Spleen (tissue), 11 donors: ENCODE measurements around the gene PDCL3. TPM values are rescaled to one million over a fixed set of nuclear protein-coding genes. Genes with fewer than 3 reads are reported as not detected.

Experiments used
- DNase-seq: peaks from one replicate; pipeline ENCODE4 v3.0.0-alpha.2; 2020
- H3K27ac ChIP-seq, 8 donors: fragments of 200-600 bp; sonication (generic) in 7 of 8; 1 replicate in 4 of 8; 2 replicates in 4 of 8; pipeline versions ENCODE4 v1.5.0 to v1.8.0; 2016 to 2021; ENCODE audit warnings: inconsistent platforms in 4 of 8, mild to moderate bottlenecking in 4 of 8, moderate library complexity in 1 of 8
- H3K27me3 ChIP-seq, 7 donors: fragments of 200-600 bp; sonication (generic) in 6 of 7; replicated peaks in 1 of 7; 1 replicate in 4 of 7; 2 replicates in 3 of 7; pipeline versions ENCODE4 v1.5.0 to v1.8.0; 2016 to 2021; ENCODE audit warnings: inconsistent platforms in 3 of 7, mild to moderate bottlenecking in 1 of 7
- H3K36me3 ChIP-seq, 6 donors: fragments of 200-600 bp; sonication (generic) in 5 of 6; 1 replicate in 4 of 6; 2 replicates in 2 of 6; pipeline versions ENCODE4 v1.5.0 to v1.8.0; 2016 to 2021; ENCODE audit warnings: inconsistent platforms in 2 of 6
- H3K4me1 ChIP-seq, 6 donors: fragments of 200-600 bp; sonication (generic) in 5 of 6; 1 replicate in 3 of 6; 2 replicates in 3 of 6; pipeline versions ENCODE4 v1.5.0 to v1.8.0; 2016 to 2021; ENCODE audit warnings: inconsistent platforms in 3 of 6
- H3K4me3 ChIP-seq, 8 donors: fragments of 200-600 bp; sonication (generic) in 7 of 8; 1 replicate in 4 of 8; 2 replicates in 4 of 8; pipeline versions ENCODE4 v1.5.0 to v1.8.0; 2016 to 2021; ENCODE audit warnings: inconsistent platforms in 4 of 8, mild to moderate bottlenecking in 4 of 8, moderate library complexity in 2 of 8
- H3K9me3 ChIP-seq, 8 donors: fragments of 200-600 bp; sonication (generic) in 7 of 8; 1 replicate in 4 of 8; 2 replicates in 4 of 8; pipeline versions ENCODE4 v1.5.0 to v1.8.0; 2016 to 2021; ENCODE audit warnings: inconsistent platforms in 4 of 8
- POLR2A ChIP-seq, 3 donors: fragments of 450-650 bp; IDR thresholded peaks; one replicate each; pipeline ENCODE4 v1.5.1; 2017; ENCODE audit warnings: antibody characterized with exemption in 3 of 3, mild to moderate bottlenecking in 1 of 3
- POLR2AphosphoS5 ChIP-seq, 3 donors: sonication (generic); formaldehyde crosslinking; IDR thresholded peaks; one replicate each; pipeline ENCODE4 v1.5.1; 2017; ENCODE audit warnings: antibody characterized with exemption in 3 of 3
- WGBS, 5 donors: extraction: QIAGEN DNeasy Blood & Tissue Kit in 3 of 5; methylation state at CpG; one replicate each; pipeline versions ENCODE4 v1.1.5 to v1.1.7; 2013 to 2018; 5-methylcytosine and 5-hydroxymethylcytosine counted together
- intact Hi-C: fragments of 100-400 bp; cut with DNase I; formaldehyde crosslinking; loops from one replicate; pipeline ENCODE4 v1.15.0; 2023; ENCODE audit warnings: low total_unique reads
- polyA plus RNA-seq, 3 donors: library from polyadenylated mRNA; stranded (reverse); fragments of 200-250 nt; gene quantifications; one replicate each; pipeline ENCODE4 v1.2.1, GENCODE V29; 2013
- total RNA-seq, 7 donors: library from RNA; depleted of rRNA in 3 of 7; stranded (reverse); fragments of >200 nt in 3 of 7; fragmentation: NEBNext Ultra II Directional in 4 of 7; extraction: Animal tissue kit (Norgen Biotek cat#: 25700) in 4 of 7; gene quantifications; one replicate each; pipeline versions ENCODE4 v1.1.0 to v1.2.1, GENCODE V29; 2016 to 2021
- TF ChIP-seq, protein P1 (sequence below), 11 experiments: fragments of 200-600 bp in 7 of 11; fragments of 450-650 bp in 4 of 11; sonication (generic) in 4 of 11; IDR thresholded peaks in 8 of 11; conservative IDR thresholded peaks in 3 of 11; 1 replicate in 7 of 11; 2 replicates in 4 of 11; pipeline versions ENCODE4 v1.4.0 to v1.8.0; 2016 to 2021; ENCODE audit warnings: antibody characterized with exemption in 11 of 11, inconsistent platforms in 4 of 11, mild to moderate bottlenecking in 1 of 11
- donor health status: healthy with polysubstance abuse.
- donor health status: DM: no; HTN: no; CAD: no; lungs with moderate emphysema.
- donor health status: DM: no; HTN: no; CAD: no.
- donor health status: Bipolar disorder and iron deficiency.
- donor health status: healthy.
- donor health status: DM: no; HTN: no; CAD: no.
- donor health status: DM: yes; HTN: yes; CAD: no.

Gene PDCL3
- total and polyA plus RNA-seq, 10 donors = 9.4 to 25.1 (median 13.5) TPM

DNA sequence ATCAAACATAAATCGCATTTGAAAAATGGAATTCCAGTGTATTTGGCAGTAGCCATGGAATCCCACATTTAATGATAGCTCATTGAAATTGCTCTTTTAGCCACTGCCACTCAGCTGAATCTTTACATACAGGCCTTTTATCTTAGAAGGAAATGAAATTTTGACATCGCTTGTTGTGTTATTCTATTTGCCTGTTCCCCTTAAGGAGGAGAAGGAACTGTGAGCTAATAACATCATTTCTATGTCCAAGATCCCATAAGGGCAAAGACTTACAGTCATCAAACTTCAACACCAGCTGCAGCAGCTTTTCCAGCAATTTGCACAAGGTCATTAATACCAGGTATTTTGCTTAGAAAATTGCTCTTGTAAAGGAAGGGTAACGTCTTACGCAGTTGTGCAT lies 6.0 kb upstream of the PDCL3 start:
- Histone ChIP-seq H3K27ac (no peak overlapping the region), H3K4me1 (peaks cover 0 to 16% (median 4%) of the 10 kb centered on the region in 6 donors), H3K9me3 (no peaks in the 10 kb centered on the region), H3K4me3 (no peak overlapping the region), H3K36me3 (no peaks in the 10 kb centered on the region), H3K27me3 (no peaks in the 10 kb centered on the region)
- TF ChIP-seq, protein P1, sequence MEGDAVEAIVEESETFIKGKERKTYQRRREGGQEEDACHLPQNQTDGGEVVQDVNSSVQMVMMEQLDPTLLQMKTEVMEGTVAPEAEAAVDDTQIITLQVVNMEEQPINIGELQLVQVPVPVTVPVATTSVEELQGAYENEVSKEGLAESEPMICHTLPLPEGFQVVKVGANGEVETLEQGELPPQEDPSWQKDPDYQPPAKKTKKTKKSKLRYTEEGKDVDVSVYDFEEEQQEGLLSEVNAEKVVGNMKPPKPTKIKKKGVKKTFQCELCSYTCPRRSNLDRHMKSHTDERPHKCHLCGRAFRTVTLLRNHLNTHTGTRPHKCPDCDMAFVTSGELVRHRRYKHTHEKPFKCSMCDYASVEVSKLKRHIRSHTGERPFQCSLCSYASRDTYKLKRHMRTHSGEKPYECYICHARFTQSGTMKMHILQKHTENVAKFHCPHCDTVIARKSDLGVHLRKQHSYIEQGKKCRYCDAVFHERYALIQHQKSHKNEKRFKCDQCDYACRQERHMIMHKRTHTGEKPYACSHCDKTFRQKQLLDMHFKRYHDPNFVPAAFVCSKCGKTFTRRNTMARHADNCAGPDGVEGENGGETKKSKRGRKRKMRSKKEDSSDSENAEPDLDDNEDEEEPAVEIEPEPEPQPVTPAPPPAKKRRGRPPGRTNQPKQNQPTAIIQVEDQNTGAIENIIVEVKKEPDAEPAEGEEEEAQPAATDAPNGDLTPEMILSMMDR (IDR thresholded peaks at IDR 0.05 in 8 of 11, conservative IDR thresholded peaks at IDR 0.05 in 3 of 11) = no peak
- no peak for TF ChIP-seq POLR2AphosphoS5 (IDR thresholded peaks at IDR 0.05)
- WGBS, 5 donors = 81 to 90% (median 87%) methylated on average over 4 of the region's 4 CpGs
- intact Hi-C loops = no loop called here
- no peak for DNase-seq

DNA sequence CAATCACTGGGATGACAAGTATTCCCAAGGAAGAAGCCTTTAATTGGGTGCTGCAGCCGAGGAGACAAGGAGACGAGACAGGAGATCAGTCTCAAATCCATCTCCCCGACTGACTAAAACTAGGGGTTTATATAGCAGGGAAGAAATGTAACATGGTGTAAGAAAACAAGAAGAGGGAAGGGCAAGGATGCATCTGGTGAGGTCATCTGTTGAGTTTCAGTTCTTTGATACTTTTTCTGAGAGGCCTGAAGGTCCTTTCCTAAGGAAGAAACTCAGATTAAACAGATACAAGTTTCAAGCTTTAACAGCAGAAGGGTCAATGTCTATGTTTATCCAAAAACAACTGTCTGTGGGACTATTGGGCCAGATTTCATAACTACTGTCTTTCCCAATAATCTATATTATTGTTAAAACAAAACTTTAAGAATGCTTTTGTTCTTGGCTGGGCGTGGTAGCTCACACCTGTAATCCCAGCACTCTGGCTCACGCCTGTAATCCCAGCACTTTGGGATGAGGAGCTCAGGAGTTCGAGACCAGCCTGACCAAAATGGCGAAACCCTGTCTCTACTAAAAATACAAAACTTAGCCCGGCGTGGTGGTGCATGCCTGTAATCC lies 2.5 kb upstream of the PDCL3 start:
- no peak for TF ChIP-seq POLR2AphosphoS5 (IDR thresholded peaks at IDR 0.05)
- TF ChIP-seq, protein P1 (IDR thresholded peaks at IDR 0.05 in 8 of 11, conservative IDR thresholded peaks at IDR 0.05 in 3 of 11) = no peak
- no peak for TF ChIP-seq POLR2A (IDR thresholded peaks at IDR 0.05)
- no peak overlapping the region for H3K4me3 ChIP-seq
- no peaks in the 10 kb centered on the region for H3K9me3 ChIP-seq
- DNase-seq = no peak
- no peaks in the 10 kb centered on the region for H3K36me3 ChIP-seq
- peaks cover 2 to 30% (median 23%) of the 10 kb centered on the region in 6 donors for H3K4me1 ChIP-seq
- no peaks in the 10 kb centered on the region for H3K27me3 ChIP-seq
- WGBS, 5 donors = 88 to 99% (median 95%) methylated on average over 9 of the region's 9 CpGs
- no peak overlapping the region for H3K27ac ChIP-seq
- intact Hi-C loops = no loop called here

DNA sequence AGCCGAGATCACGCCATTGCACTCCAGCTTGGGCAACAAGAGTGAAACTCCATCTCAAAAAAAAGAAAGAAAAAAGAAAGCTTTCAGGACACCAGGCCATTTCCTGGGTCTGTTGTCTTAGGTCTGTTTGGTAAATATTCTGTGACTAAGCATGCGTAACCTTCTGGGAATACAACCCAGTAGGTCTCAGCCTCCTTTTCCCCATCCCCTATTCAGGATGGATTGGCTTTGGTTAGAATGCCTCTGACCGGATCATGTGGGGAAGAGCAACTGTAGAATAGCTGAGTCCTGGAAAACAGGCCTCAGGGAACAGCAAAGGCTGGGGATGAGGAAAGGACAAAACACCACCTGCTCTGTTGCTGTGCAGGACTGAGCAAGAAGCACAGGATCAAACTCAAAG lies 1.6 kb upstream of the PDCL3 start:
- H3K36me3 ChIP-seq = peaks cover 0 to 7% (median under 1%) of the 10 kb centered on the region in 6 donors
- H3K9me3 ChIP-seq = no peaks in the 10 kb centered on the region
- intact Hi-C loops = no loop called here
- peaks cover 2 to 28% (median 23%) of the 10 kb centered on the region in 6 donors for H3K4me1 ChIP-seq
- DNase-seq = no peak
- WGBS, 5 donors = 95 to 100% (median 98%) methylated on average over 4 of the region's 4 CpGs
- TF ChIP-seq POLR2AphosphoS5 (IDR thresholded peaks at IDR 0.05) (no peak), POLR2A (IDR thresholded peaks at IDR 0.05) (no peak)
- TF ChIP-seq, protein P1 (IDR thresholded peaks at IDR 0.05 in 8 of 11, conservative IDR thresholded peaks at IDR 0.05 in 3 of 11) = no peak
- no peak overlapping the region for H3K4me3 ChIP-seq
- H3K27me3 ChIP-seq = no peaks in the 10 kb centered on the region
- H3K27ac ChIP-seq = peak overlapping the region in 6 of 8 donors; percentile 90 to 94 (median 93)

DNA sequence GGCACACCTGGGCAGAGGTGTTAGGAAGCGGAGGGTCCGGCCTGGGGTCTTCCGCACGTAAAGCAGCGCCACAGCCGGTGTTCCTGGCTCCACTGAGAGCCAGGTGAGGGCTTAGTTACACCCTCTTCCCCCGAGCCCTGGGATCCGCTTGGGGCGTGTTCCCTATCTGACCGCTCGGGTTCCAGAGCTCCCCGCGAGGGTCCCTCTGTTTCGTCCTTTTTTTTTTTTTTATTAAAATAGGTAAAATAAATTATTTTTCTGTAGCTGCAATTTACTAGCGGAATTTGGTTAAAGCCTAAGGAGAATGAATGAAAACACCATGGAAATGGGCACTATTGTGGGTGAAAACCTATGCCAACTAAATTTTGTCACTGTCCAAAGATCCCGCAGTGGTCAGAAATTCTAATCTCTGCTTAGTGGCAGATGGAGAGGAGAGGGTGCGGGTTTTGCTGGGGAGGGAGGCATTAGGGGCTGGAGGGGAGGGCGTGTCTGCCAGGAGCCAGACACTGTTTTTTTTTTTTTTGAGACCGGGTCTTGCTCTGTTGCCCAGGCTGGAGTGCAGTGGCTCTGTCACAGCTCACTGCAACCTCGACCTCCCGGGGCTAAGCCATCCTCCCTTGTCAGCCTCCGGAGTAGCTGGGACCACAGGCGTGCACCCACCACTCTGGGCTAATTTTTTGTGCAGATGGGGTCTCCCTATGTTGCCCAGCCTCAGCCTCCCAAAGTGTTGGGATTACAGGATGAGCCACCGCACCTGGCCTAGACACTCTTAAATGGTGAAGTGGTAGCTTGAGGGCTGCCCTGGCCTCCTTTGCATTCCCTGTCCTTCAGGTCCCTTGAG lies 834 bp downstream of the PDCL3 start:
- 23 to 30% (median 27%) methylated on average over 24 of the region's 24 CpGs for WGBS, 5 donors

More for the DNA sequence above, 834 bp downstream of the PDCL3 start:
- H3K27ac ChIP-seq = peak overlapping the region; percentile 90 to 94 (median 93)
- peak overlapping the region; percentile 73 to 98 (median 87) for H3K4me3 ChIP-seq
- no peaks in the 10 kb centered on the region for H3K27me3 ChIP-seq
- H3K4me1 ChIP-seq = peaks cover 2 to 28% (median 23%) of the 10 kb centered on the region in 6 donors
- intact Hi-C loops = no loop called here
- TF ChIP-seq POLR2A (IDR thresholded peaks at IDR 0.05) = no peak
- TF ChIP-seq POLR2AphosphoS5 (IDR thresholded peaks at IDR 0.05) = no peak
- TF ChIP-seq, protein P1 (IDR thresholded peaks at IDR 0.05 in 8 of 11, conservative IDR thresholded peaks at IDR 0.05 in 3 of 11) = no peak
- DNase-seq = peak; percentile 79
- no peaks in the 10 kb centered on the region for H3K9me3 ChIP-seq
- H3K36me3 ChIP-seq = peaks cover 0 to 31% (median 17%) of the 10 kb centered on the region in 6 donors
